ENCODE data around the gene PPL. TPM values are rescaled to one million over a fixed set of nuclear protein-coding genes. Genes with fewer than 3 reads are reported as not detected.
A peak's percentile ranks its signal among the peaks of the same experiment; 100 is the strongest.
"Not testable (repeated sequence)": the region's sequence is repeated elsewhere in the genome, so short reads cannot be mapped to it uniquely, and the experiment has no call there.

Gene PPL
- total RNA-seq, 1 donor from 2014 or later, result 705 TPM

DNA sequence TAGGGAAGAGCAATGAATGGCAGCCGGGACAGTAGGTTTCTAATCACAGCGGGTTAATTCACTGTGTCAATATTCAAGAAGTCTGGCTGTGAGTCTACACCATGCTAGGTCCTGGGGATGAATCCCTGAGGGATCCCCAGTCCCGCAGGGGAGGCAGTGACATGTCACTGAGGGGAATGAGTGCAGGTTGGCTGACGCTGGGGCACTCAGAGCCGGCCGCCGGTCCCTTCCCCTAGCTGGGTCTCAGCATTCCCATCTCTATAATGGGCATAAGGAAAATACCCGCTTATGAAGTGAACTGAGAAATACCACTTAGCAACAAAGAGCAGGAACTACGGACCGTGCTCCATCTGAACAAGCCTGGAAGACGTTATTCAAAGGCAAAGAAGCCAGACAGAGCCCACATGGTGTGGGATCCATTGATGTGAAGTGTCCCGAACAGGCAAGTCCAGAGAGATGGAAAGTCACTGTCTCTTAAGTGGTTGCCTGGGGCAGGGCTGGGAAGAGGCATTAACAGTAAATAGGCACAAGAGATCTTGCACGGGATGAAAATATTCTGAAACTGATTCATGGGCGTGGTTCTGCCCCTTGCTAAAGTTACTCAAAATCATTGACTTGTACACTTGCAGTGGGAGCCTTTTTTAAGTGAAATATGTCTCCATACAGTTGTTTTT lies 31.9 kb downstream of the PPL start:
- no peak for ATAC-seq

GRCh38 chr16:4904108-4904941 lies 32.6 kb downstream of the PPL start:
- ATAC-seq, result no peak

DNA sequence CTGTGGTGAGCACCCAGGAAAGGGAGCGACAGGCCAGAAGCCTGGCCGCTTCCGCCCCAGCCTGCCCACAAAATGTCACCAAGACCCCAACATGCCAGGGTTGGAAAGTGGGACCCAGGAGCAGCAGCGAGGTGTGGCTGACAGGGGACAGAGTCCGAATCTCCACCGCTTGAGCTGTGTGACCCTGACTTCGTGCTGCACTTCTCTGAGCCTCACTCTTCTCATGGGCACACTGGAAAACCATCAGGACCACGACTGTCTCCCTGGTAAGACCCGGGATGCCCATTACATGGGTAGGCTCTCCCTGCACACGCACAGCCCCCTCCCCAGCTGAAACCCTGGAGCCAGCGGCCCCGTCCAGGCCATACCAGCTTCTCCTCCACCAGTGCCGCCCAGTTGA lies 34.9 kb downstream of the PPL start:
- no peak for ATAC-seq

GRCh38 chr16:4900750-4901149 lies 36.2 kb downstream of the PPL start:
- no peak for ATAC-seq

- ATAC-seq, result no peak
These were observed 36.9 kb downstream of the PPL start for GRCh38 chr16:4900036-4900435.

GRCh38 chr16:4899474-4899846 lies 37.5 kb downstream of the PPL start:
- no peak for ATAC-seq

DNA sequence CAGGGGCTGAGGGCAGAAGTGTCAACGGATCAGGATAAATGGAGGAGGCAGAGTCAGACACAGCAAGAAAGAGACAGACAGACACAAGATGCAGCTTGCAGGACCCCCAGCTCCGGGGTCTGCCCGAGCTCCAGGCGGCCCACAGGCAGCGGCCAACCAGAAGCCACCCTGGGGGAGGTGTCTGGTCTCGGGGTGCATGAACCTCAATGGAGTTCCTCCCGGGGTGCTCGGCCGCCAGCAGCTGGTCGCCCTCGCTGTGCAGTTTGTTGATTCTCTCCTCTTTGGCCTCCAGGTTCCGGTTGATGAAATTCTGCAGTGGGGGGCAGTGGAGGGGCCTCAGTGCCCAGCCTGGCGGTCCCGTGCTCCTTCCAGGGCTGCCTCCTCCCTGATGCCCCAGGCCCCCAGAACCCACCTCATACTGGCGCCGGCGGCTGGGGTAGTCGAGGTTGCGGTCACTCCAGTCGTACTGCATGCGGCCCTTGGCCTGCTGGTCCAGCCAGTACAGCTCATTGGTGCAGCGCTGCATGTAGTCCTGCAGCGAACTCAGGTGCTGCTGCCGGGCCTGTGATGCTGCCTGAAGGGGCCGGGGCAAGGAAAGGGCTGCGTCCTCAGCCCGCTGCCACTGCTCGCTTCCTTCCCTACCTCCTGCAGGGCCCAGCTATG lies 38.0 kb downstream of the PPL start:
- ATAC-seq, result no peak

DNA sequence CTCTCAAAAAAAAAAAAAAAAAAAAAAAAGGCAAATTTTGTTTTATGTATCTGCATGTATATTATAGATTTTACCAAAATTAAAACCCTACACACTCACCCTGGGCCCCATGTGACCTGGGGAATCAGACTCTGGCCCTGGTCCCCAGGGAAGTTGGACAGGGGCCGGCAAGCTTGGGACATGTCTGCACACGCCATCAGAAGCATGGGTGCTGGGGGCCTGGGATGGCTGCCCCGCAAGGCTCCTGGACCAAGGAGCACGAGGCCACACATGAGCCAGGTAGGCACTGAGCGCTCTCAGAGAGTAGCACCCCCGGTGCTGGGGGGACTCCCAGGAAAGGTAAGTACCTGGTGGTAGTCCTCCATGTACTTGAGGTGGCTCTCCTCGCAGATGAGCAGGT lies 39.6 kb downstream of the PPL start:
- ATAC-seq, result peak; percentile 3

DNA sequence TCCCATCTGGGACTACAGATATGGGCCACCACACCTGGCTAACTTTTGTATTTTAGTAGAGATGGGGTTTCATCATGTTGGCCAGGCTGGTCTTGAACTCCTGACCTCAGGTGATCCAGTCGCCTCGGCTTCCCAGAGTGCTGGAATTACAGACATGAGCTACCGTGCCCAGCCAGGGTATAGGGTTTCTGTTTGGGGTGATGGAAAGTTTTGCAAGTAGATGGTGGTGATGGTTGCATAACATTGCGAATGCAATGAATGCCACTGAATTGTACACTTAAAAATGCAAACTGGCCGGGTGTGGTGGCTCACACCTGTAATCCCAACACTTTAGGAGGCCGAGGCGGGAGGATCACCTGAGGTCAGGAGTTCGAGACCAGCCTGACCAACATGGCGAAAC lies 40.2 kb downstream of the PPL start:
- ATAC-seq, result not testable (repeated sequence)

DNA sequence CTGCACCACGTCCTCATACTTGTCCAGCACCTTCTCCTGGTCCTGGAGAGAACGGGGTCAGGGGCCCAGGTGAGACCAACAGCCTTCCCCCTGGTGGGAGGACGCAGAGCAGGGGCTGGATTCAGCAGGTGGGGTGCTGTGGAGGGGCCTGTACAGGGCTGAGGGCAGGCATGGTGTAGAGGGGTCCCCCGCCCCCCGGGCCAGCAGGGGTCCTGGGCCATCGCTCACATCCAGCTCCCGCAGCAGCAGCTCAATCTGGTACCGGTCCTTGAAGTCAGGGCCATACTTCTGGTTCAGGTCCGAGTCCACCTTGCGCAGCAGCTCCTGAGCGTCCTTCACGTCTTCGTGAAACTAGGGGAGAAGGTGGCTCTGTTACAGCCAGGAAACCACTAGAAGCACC lies 41.6 kb downstream of the PPL start:
- ATAC-seq, result no peak

- ATAC-seq, result no peak
These were observed 42.4 kb downstream of the PPL start for GRCh38 chr16:4894276-4895150.

GRCh38 chr16:4893103-4893862 lies 43.7 kb downstream of the PPL start:
- ATAC-seq, result peak; percentile 2

DNA sequence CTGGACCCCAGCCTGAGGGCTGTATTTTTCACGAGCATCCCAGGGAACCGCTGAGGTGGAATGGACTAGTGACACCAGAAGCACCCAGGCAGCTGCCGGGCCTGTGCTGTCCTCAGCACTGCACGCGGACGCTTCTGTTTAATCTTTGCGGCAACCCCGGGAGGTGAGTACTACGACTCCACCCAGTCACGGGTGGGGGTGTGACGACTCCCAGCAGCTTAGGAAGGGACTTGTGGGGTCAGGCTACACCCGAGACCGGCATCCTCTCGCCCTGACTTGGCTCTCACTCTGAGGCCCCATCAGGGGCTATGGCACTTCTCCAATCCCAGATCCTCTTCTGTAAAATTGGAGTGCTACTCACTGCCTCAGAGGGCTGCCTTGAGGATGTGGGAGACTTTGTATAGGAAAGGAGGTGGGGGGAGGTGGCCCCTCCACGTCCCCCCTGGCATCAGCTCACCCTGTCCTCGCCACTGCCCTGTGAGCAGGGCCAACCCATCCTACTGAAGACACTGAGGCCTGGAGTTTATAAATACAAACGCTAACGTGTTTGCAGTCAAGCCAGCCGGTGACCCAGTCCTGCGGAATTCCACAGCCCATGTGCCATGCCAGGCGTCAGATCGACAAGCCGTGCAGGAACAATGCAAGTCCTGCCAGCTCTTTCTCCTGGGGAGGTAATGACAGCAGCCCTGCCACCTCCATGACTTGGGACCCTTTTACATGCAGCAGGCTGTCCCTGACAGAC lies 44.4 kb downstream of the PPL start:
- peak; percentile 9 for ATAC-seq

DNA sequence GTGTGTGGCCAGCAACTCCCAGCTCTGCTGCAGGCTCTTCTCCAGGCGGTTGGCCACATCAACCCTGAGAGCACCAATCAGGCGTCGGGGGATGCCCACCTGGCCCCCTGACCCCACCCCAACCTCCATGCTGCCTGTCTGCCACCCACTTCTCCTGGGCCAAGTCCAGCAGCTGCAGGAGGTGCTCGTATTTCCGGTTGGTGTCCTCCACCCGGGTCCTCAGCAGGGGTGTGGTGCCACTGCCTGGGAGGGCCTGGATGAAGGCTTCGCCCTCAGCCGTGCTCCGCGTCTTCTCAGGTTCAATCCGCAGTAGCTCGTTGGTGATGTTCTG lies 45.1 kb downstream of the PPL start:
- ATAC-seq, result peak; percentile 1

- peak; percentile 4 for ATAC-seq
These were observed 45.7 kb downstream of the PPL start for GRCh38 chr16:4891097-4891885.

GRCh38 chr16:4890686-4891085 lies 46.3 kb downstream of the PPL start:
- peak; percentile 2 for ATAC-seq

- no peak for ATAC-seq
These were observed 46.9 kb downstream of the PPL start for GRCh38 chr16:4890026-4890425.

DNA sequence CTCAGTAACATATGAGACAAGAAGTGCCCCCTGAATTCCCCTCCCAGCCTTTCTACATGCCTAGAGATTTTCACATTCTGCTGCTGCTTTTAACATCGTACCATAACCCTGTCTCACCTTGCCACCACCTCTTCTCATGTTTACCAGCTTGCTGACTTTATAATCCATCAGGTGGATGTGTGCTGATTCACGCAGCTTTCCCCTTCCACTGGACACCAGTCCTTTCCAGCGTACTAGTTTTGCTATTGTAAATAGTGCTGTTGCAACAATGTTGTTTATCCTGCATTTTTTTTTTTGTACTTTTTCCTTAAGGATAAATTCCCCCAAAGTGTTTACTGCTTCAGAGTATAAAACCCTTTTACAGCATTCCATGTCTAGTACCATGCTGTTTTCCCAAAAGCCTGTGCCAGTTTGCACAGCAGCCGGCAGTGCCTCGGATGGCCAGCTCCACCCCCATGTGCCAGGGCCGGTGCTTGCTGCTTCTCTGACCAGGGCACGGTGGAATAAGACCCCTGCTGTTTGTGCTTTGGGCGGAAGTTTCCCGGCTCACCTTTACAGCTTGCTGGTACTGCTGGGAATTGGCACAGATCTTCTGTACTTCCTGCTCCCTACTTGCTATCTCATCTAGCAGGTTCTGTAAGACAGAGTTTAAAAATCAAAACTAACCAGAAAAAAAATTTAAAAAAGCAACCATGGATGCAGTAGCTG lies 48.4 kb downstream of the PPL start:
- ATAC-seq, result no peak

DNA sequence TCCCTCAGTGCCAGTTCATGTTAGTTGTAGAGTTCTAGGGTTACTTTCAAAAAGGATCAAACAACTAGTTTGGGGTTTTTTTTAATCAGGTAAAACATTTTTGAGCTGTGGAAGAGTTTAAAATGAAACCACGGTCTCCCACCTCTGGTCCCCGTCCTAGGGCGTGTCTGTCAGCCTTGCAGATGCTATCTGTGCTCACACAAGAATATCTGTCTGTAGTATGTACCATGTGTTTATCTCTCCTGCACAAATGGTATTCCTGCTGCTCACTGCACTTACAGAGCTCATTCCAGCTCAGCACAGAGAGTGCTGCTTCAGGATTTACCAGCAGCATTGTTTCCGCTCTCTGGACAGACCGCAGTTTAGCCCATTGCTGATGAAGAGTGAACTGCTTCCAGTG lies 50.8 kb downstream of the PPL start:
- ATAC-seq, result no peak

Measured in esophagus mucosa (tissue), 1 donor.